Lower leg skin (tissue), 3 donors: ENCODE results near the gene UBXN10.

ENCODE experiments used
- CTCF ChIP-seq, 3 donors: fragments of 450-650 bp; IDR thresholded peaks; one replicate each; pipeline ENCODE4 v1.5.1; 2016; ENCODE audit warnings: antibody characterized with exemption in 3 of 3, mild to moderate bottlenecking in 3 of 3, moderate library complexity in 2 of 3
- POLR2A ChIP-seq, 2 donors: fragments of 450-650 bp; IDR thresholded peaks; one replicate each; pipeline ENCODE4 v1.6.1; 2016 to 2017; ENCODE audit warnings: antibody characterized with exemption in 2 of 2, mild to moderate bottlenecking in 1 of 2, moderate library complexity in 1 of 2

GRCh38 chr1:20198296-20198695 is 12.4 kb downstream of the UBXN10 start:
- no peak for TF ChIP-seq CTCF (IDR thresholded peaks at IDR 0.05)
- TF ChIP-seq POLR2A (IDR thresholded peaks at IDR 0.05) = no peak
